Right atrium auricular region (tissue), 2 donors: ENCODE measurements around the gene FUT6. TPM values are rescaled to one million over a fixed set of nuclear protein-coding genes. Genes with fewer than 3 reads are reported as not detected.
"Not testable (repeated sequence)": the region's sequence is repeated elsewhere in the genome, so short reads cannot be mapped to it uniquely, and the experiment has no call there.

ENCODE experiments used
- DNase-seq: peaks from one replicate; pipeline ENCODE4 v3.0.0-alpha.2; 2019; ENCODE audit warnings: low spot score
- H3K27ac ChIP-seq, 2 donors: fragments of 200-600 bp; sonication (generic); 1 replicate in 1 of 2; 2 replicates in 1 of 2; pipeline ENCODE4 v1.5.1; 2016 to 2019
- H3K27me3 ChIP-seq, 2 donors: fragments of 200-600 bp; sonication (generic); one replicate each; pipeline versions ENCODE4 v1.5.1 to v1.6.0; 2017 to 2019
- H3K36me3 ChIP-seq: fragments of 200-600 bp; sonication (generic); one replicate; pipeline ENCODE4 v1.5.1; 2016
- H3K4me1 ChIP-seq, 2 donors: fragments of 200-600 bp; sonication (generic); one replicate each; pipeline versions ENCODE4 v1.5.1 to v1.6.0; 2017 to 2019
- H3K4me3 ChIP-seq, 2 donors: fragments of 200-600 bp; sonication (generic); 1 replicate in 1 of 2; 2 replicates in 1 of 2; pipeline ENCODE4 v1.5.1; 2017 to 2019; ENCODE audit warnings: mild to moderate bottlenecking in 1 of 2, moderate library complexity in 1 of 2
- H3K9me3 ChIP-seq, 2 donors: fragments of 200-600 bp; sonication (generic); one replicate each; pipeline ENCODE4 v1.5.1; 2019
- CTCF ChIP-seq, 2 donors: fragments of 200-600 bp; sonication (generic); IDR thresholded peaks; one replicate each; pipeline ENCODE4 v1.5.1; 2019; ENCODE audit warnings: antibody characterized with exemption in 2 of 2
- total RNA-seq, 2 donors: library from RNA; depleted of rRNA; stranded (reverse); fragments of >200 nt; gene quantifications; one replicate each; pipeline ENCODE4 v1.1.0, GENCODE V29; 2016

Gene FUT6
- total RNA-seq, 2 donors from 2014 or later, result not detected

GRCh38 chr19:5782322-5782721 lies 57.2 kb downstream of the FUT6 start:
- Histone ChIP-seq H3K27ac (no peak overlapping the region), H3K9me3 (no peaks in the 10 kb centered on the region), H3K36me3 (peaks cover 31% of the 10 kb centered on the region), H3K4me1 (no peaks in the 10 kb centered on the region), H3K27me3 (no peaks in the 10 kb centered on the region), H3K4me3 (no peak overlapping the region)
- TF ChIP-seq CTCF (IDR thresholded peaks at IDR 0.05), result no peak
- no peak for DNase-seq

GRCh38 chr19:5780916-5781315 lies 58.6 kb downstream of the FUT6 start:
- not testable (repeated sequence) for H3K4me3 ChIP-seq, H3K9me3 ChIP-seq, DNase-seq, H3K4me1 ChIP-seq, H3K27me3 ChIP-seq, H3K27ac ChIP-seq
- H3K36me3 ChIP-seq, result peaks cover 17% of the 10 kb centered on the region

Other genes starting within 250 kb of the FUT6 start
- gene SAFB2, start 216.9 kb downstream of the FUT6 start, total RNA-seq, result 10 to 100 TPM; 16.1 to 26.6 TPM
- 10 to 100 TPM; 31.9 to 32.7 TPM for gene SAFB, start 216.6 kb downstream of the FUT6 start, total RNA-seq
- gene MICOS13, start 159.2 kb downstream of the FUT6 start, total RNA-seq, result 10 to 100 TPM; 87.7 to 98.8 TPM
- 10 to 100 TPM; 10.3 to 12.6 TPM for gene HSD11B1L, start 158.7 kb downstream of the FUT6 start, total RNA-seq
- 100 to 1,000 TPM; 222 to 483 TPM for gene RPL36, start 149.4 kb downstream of the FUT6 start, total RNA-seq
- 10 to 100 TPM; 65.0 to 65.4 TPM for gene LONP1, start 119.6 kb downstream of the FUT6 start, total RNA-seq
- not detected for gene CATSPERD, start 119.1 kb downstream of the FUT6 start, total RNA-seq
- gene PRR22, start 55.0 kb downstream of the FUT6 start, total RNA-seq, result under 1 TPM; 0.67 to 0.83 TPM
- 10 to 100 TPM; 12.1 to 24.8 TPM for gene DUS3L, start 48.5 kb downstream of the FUT6 start, total RNA-seq
- gene NRTN, start 34.6 kb downstream of the FUT6 start, total RNA-seq, result 10 to 100 TPM; 20.9 to 33.7 TPM
- gene FUT3, start 11.7 kb upstream of the FUT6 start, total RNA-seq, result not detected
- gene FUT5, start 30.8 kb upstream of the FUT6 start, total RNA-seq, result not detected
- 100 to 1,000 TPM; 368 to 648 TPM for gene NDUFA11, start 64.1 kb upstream of the FUT6 start, total RNA-seq
- gene VMAC, start 65.2 kb upstream of the FUT6 start, total RNA-seq, result 1 to 10 TPM; 2.6 to 4.1 TPM
- 1 to 10 TPM; 4.5 to 7.3 TPM for gene CAPS, start 74.6 kb upstream of the FUT6 start, total RNA-seq
- 10 to 100 TPM; 53.6 to 54.7 TPM for gene RANBP3, start 138.4 kb upstream of the FUT6 start, total RNA-seq